Smooth muscle cell (in vitro differentiated cells): Measurements from ENCODE around the gene SUGT1. TPM values are rescaled to one million over a fixed set of nuclear protein-coding genes. Genes with fewer than 3 reads are reported as not detected.

Source experiments
- DNase-seq: peaks from one replicate; lab custom pipeline; 2025; ENCODE audit not compliant: unreplicated experiment; lab: John Stamatoyannopoulos, UW
- H2AFZ ChIP-seq: fragments of 200-600 bp; sonication (generic); 2 replicates; pipeline ENCODE4 v1.6.0; 2016; ENCODE audit warnings: antibody characterized with exemption, low read depth, mild to moderate bottlenecking
- H3F3A ChIP-seq: fragments of 200-600 bp; sonication (generic); 2 replicates; pipeline ENCODE4 v1.6.0; 2017; ENCODE audit warnings: antibody characterized with exemption, low read depth
- H3K27ac ChIP-seq: fragments of 200-600 bp; sonication (generic); 2 replicates; pipeline ENCODE4 v1.5.1; 2016; ENCODE audit warnings: low read depth, mild to moderate bottlenecking
- H3K27me3 ChIP-seq: fragments of 200-600 bp; sonication (generic); 2 replicates; pipeline ENCODE4 v1.6.1; 2016; ENCODE audit warnings: low read depth, mild to moderate bottlenecking
- H3K36me3 ChIP-seq: fragments of 200-600 bp; sonication (generic); 2 replicates; pipeline ENCODE4 v1.5.1; 2016; ENCODE audit warnings: low read depth
- H3K4me1 ChIP-seq: fragments of 200-600 bp; sonication (generic); 2 replicates; pipeline ENCODE4 v1.5.1; 2016; ENCODE audit warnings: low read depth
- H3K4me2 ChIP-seq: fragments of 200-600 bp; sonication (generic); 2 replicates; pipeline ENCODE4 v1.6.0; 2016; ENCODE audit warnings: mild to moderate bottlenecking
- H3K4me3 ChIP-seq: fragments of 200-600 bp; sonication (generic); 2 replicates; pipeline ENCODE4 v1.5.1; 2016; ENCODE audit warnings: mild to moderate bottlenecking
- H3K79me2 ChIP-seq: fragments of 200-600 bp; sonication (generic); 2 replicates; pipeline ENCODE4 v1.6.0; 2016; ENCODE audit warnings: low read depth, mild to moderate bottlenecking
- H3K9ac ChIP-seq: fragments of 200-600 bp; sonication (generic); 2 replicates; pipeline ENCODE4 v1.6.0; 2016; ENCODE audit warnings: low read depth
- H3K9me3 ChIP-seq: fragments of 200-600 bp; sonication (generic); replicated peaks from 2 replicates; pipeline ENCODE4 v1.5.1; 2016; ENCODE audit warnings: low read depth
- H4K20me1 ChIP-seq: fragments of 200-600 bp; sonication (generic); 2 replicates; pipeline ENCODE4 v1.6.0; 2016; ENCODE audit warnings: low read depth
- WGBS: methylation state at CpG from one replicate; pipeline ENCODE4 v1.1.7; 2016; ENCODE audit warnings: low lambda C conversion rate; 5-methylcytosine and 5-hydroxymethylcytosine counted together
- polyA plus RNA-seq: library from polyadenylated mRNA; unstranded; fragments of >200 nt; fragmentation: Nextera tagmentation; extraction: Ambion mirVana; gene quantifications from 2 replicates; pipeline ENCODE4 v1.2.1, GENCODE V29; 2016
- total RNA-seq: library from RNA; depleted of rRNA; stranded (reverse); fragments of >200 nt; gene quantifications from 2 replicates; pipeline ENCODE4 v1.2.3, GENCODE V29; 2014
- TF ChIP-seq, protein P1 (sequence below): fragments of 200-600 bp; sonication (generic); IDR thresholded peaks from 2 replicates; pipeline ENCODE4 v1.5.1; 2017; ENCODE audit warnings: borderline replicate concordance, mild to moderate bottlenecking, antibody characterized with exemption; ENCODE audit not compliant: insufficient read depth, poor library complexity, severe bottlenecking

SUGT1 gene
- total and polyA plus RNA-seq, 2 experiments from 2014 or later: 54.3 to 64.4 TPM

- no peaks in the 10 kb centered on the region for H3K9me3 ChIP-seq
- under 1% methylated on average over 18 of the region's 18 CpGs for WGBS
Measured at GRCh38 chr13:52652980-52653303, 306 bp downstream of the SUGT1 start.

DNA sequence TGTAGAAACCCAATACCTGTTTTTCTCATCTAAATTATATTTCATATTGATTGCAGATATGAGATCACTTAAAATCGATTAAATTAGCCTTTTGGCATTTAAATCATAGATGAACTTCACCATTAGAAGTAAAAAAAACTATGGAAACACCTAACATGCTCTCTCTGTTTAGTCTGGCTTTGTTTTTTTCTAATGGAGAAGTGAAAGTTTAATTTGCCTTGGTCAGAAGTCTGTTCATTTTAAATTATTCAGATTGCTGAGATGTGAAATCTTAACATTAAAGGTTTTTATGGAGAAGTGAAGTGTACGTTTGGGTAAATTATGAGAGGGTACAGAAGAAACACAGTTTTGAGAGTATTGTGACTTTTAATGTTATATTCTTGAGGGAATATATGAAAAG lies 6.7 kb downstream of the SUGT1 start:
- no peak for DNase-seq
- Histone ChIP-seq H3K36me3 (peaks cover 15% of the 10 kb centered on the region), H3K9me3 (no peaks in the 10 kb centered on the region), H3K4me2 (no peak overlapping the region), H3K79me2 (peaks cover 50% of the 10 kb centered on the region), H3F3A (no peaks in the 10 kb centered on the region), H2AFZ (no peak overlapping the region), H3K4me1 (peaks cover 4% of the 10 kb centered on the region), H3K9ac (no peak overlapping the region), H3K27ac (no peak overlapping the region), H4K20me1 (peaks cover 39% of the 10 kb centered on the region), H3K4me3 (no peak overlapping the region), H3K27me3 (no peaks in the 10 kb centered on the region)
- 96% methylated on average over 2 of the region's 2 CpGs for WGBS
- TF ChIP-seq, protein P1, sequence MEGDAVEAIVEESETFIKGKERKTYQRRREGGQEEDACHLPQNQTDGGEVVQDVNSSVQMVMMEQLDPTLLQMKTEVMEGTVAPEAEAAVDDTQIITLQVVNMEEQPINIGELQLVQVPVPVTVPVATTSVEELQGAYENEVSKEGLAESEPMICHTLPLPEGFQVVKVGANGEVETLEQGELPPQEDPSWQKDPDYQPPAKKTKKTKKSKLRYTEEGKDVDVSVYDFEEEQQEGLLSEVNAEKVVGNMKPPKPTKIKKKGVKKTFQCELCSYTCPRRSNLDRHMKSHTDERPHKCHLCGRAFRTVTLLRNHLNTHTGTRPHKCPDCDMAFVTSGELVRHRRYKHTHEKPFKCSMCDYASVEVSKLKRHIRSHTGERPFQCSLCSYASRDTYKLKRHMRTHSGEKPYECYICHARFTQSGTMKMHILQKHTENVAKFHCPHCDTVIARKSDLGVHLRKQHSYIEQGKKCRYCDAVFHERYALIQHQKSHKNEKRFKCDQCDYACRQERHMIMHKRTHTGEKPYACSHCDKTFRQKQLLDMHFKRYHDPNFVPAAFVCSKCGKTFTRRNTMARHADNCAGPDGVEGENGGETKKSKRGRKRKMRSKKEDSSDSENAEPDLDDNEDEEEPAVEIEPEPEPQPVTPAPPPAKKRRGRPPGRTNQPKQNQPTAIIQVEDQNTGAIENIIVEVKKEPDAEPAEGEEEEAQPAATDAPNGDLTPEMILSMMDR: no peak

More at GRCh38 chr13:52652980-52653303, 306 bp downstream of the SUGT1 start:
- Histone ChIP-seq H3K79me2 (peaks cover 71% of the 10 kb centered on the region), H3K27me3 (no peaks in the 10 kb centered on the region), H3K4me2 (peak overlapping the region; percentile 98), H3K9ac (peak overlapping the region; percentile 95), H3K27ac (peak overlapping the region; percentile 96), H3F3A (peaks cover 4% of the 10 kb centered on the region), H3K4me1 (peaks cover 17% of the 10 kb centered on the region), H3K36me3 (peaks cover 6% of the 10 kb centered on the region), H4K20me1 (peaks cover 40% of the 10 kb centered on the region), H3K4me3 (peak overlapping the region; percentile 93), H2AFZ (peak overlapping the region; percentile 65)
- DNase-seq: no peak
- TF ChIP-seq, protein P1: no peak

- DNase-seq: no peak
- Histone ChIP-seq H3K9me3 (no peaks in the 10 kb centered on the region), H2AFZ (no peak overlapping the region), H3K4me1 (no peaks in the 10 kb centered on the region), H3F3A (no peaks in the 10 kb centered on the region), H3K27ac (no peak overlapping the region), H3K79me2 (peaks cover 5% of the 10 kb centered on the region), H3K4me3 (no peak overlapping the region), H3K36me3 (peaks cover 25% of the 10 kb centered on the region), H3K9ac (no peak overlapping the region), H4K20me1 (peaks cover 32% of the 10 kb centered on the region), H3K27me3 (no peaks in the 10 kb centered on the region), H3K4me2 (no peak overlapping the region)
- TF ChIP-seq, protein P1: no peak
- WGBS: 98% methylated on average over 4 of the region's 4 CpGs
Measured at GRCh38 chr13:52664272-52664671, 11.6 kb downstream of the SUGT1 start.

GRCh38 chr13:52665325-52665724 lies 12.7 kb downstream of the SUGT1 start:
- H3K9ac ChIP-seq: no peak overlapping the region
- H3K4me1 ChIP-seq: no peaks in the 10 kb centered on the region
- no peak for DNase-seq
- H3K27me3 ChIP-seq: no peaks in the 10 kb centered on the region
- H2AFZ ChIP-seq: no peak overlapping the region
- H3F3A ChIP-seq: no peaks in the 10 kb centered on the region
- peaks cover 23% of the 10 kb centered on the region for H3K36me3 ChIP-seq
- H3K79me2 ChIP-seq: peaks cover 9% of the 10 kb centered on the region
- H3K4me3 ChIP-seq: no peak overlapping the region
- no peak overlapping the region for H3K27ac ChIP-seq
- no peak overlapping the region for H3K4me2 ChIP-seq
- TF ChIP-seq, protein P1: peak; percentile 50
- peaks cover 43% of the 10 kb centered on the region for H4K20me1 ChIP-seq
- no peaks in the 10 kb centered on the region for H3K9me3 ChIP-seq
